ENCODE measurements around the gene FEM1B.

Gene FEM1B

DNA sequence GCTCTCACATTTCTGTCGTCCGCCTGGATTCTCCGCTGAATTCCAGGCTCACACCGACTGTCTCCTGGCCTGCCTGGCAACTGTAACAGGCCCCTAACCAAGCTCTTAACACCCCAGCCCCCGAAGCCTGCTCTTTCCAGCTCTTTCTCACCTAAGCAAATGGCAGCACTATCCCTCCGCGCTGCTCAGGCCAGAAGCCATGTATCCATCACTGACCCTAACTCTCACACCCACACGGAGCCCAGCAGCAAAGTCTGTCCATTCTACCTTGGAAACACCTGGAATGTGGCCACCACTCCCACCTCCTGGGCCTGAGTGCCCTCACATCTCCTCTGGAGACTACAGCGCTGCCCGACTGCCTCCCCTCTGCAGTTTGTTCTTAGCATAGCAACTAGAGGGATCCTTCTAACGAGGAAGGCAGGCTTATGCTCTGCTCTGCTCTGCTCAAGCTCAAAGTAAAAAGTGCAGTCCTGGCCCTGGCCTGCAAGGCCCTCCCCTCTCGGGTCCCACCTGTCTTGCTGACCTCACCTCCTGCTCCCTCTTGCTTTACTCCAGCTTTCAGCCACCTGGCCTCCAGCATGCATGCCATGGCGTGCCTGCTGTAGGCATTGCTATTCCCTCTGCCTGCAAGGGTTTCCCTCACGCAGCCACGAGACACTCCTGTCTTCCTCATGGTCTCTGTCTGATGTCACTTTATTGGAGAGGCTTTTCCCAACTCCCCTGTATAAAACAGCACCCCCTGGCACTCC lies 27.2 kb downstream of the FEM1B start:
- no peak overlapping the region for H3K4me3 ChIP-seq (ENCODE audit: low read depth, low read length)

DNA sequence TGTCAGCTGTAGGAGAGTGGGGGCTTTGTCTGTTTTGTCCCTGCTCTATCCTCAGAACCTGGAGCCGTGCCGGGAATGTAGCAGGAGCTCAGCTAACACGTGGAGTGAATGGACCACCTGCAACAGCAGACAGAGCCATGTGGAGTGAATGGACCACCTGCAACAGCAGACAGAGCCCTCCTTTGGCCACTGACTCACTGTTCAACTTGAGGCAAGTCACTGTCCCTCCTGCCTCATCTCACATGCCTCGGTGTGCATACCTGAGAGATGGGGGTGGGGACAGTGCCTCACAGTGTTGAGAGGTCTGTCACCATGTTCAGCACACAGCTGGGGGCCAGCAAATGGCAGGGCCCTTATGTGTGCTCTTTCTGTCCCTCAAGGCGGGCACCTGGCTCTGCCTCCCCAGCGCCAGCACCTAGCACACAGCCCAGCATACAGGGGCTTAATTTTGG lies 27.9 kb downstream of the FEM1B start:
- H3K4me3 ChIP-seq (ENCODE audit: low read depth, low read length), result no peak overlapping the region

DNA sequence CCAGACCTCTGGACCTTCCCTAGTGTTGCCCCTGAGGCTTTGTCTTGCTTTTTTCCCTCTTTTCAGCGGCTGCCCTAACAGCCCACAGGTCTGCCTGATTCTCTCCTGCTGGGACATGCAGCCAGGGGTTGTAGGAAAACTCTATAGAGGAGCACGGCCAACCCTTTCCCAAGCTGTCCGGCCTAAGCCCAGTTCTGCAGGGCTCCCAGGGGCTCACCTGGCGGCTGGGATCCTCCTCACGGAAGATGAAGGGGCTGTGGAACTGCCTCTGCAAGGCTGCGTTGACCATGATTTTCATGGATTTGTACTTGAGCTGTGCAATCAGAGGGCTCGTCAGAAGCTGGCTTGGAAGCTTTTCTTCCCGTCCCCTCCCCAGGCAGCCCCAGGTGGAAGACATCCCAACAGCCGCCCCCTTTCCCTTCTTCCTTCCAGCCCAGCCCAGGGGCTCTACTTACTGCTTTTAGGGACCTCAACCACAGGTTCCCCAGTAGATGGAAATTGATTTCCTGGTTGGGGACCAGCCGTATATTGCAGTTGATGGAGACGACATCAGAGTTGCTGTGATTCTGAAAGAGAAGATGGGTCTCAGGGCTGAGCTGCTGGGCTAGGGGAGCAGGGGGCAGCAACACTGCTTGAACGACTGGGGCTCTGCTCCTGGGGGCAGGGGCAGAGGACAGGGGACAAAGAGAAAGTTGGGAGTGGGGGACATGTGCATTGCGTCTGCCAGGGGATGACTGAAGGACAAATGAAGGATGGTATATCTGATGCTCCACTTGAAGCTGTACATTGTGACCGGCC lies 29.8 kb downstream of the FEM1B start:
- no peak overlapping the region for H3K4me3 ChIP-seq (ENCODE audit: low read depth, low read length)

DNA sequence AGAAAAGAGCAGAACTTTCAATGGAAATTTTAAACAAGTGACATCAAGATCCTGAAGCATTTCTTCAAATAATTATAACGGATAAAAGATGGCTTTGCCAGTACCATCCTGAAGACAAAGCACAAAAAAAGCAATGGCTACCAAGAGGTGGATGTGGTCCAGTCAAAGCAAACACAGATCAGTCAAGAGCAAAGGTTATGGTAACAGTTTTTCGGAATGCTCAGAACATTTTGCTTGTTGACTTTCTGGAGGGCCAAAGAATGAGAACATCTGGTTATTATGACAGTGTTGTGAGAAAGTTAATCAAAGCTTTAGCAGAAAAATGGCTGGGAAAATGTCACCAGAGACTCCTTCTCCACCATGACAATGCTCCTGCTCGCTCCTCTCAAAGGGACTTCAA lies 31.5 kb downstream of the FEM1B start:
- H3K4me3 ChIP-seq (ENCODE audit: low read depth, low read length), result no peak overlapping the region

DNA sequence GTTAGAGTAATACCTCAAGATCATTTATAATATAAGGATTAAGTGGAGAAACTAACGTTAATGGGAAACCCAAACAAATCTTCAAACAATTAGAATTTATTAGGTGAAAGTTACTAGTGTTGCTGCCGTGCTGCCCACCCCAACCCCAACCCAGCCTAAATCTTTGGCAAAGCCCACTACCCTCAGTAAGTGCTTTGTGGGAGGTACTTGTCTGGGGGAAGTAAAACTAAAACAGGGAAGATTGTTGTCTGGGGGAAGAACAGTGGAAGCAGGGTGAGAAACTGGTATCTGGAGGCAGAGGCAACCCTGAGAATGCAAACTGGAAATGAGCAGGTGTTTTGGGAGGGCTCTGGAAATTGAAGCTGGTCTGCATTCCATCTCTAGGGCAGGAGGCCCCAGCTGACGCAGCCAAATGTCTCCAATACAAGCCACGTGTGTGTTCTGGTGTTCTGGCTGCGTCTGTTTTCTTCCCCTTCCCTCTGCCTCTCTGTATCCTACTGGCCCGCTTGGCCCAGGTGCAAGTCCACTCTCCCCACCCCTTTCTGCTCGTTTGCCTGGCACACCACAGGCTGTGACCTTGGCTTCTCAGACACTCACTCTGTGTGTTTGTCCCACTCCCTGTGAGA lies 32.7 kb downstream of the FEM1B start:
- no peak overlapping the region for H3K4me3 ChIP-seq (ENCODE audit: low read depth, low read length)

DNA sequence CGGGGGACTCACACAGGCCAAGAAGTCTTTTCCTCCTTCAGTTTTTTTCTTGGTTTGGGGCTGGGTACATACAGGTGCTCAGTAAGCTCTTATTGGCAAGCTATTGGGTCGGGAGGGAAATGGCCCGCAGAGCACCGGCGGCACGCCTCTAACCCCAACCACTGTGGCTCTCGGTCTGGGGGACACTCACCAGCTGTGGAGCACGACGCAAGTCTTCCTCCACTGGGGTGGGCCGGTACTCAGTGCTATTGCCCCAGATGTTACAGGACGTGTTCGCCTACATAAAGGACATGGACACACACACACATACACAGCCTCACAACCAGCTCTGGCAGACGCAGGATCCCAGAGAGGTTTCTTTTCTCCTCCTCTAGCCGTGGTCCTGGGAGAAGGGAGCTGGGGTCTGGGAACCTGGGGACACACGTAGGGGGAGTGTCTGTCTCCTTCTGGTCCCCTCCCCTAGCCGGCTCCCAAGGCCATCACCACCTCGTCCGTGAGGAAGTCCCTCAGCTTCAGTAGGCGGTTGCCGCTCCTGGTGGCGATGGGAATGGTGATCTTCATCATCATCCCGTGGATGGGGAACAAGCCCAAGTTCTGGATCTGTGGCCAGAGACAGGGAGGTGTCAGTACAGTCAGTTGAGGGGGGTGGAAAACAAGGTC lies 33.4 kb downstream of the FEM1B start:
- no peak overlapping the region for H3K4me3 ChIP-seq (ENCODE audit: low read depth, low read length)

DNA sequence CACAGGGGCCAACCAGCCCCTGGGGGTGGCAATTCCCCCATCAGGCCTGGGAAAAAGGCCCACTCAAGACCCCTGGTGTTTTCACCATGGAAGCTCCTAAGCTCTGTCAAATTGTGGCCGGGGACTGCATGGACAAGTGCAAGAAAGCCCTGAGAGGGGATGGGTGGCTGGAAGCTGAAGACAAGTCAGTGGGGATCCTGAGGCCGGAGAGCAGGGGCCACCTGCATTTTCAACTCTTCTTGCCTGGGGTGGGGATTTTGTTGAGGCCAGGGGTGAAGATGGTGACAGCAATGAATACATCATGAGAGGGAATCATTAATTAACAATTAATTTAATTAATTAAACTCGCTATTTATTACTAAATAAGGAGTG lies 33.9 kb downstream of the FEM1B start:
- H3K4me3 ChIP-seq (ENCODE audit: low read depth, low read length), result no peak overlapping the region

DNA sequence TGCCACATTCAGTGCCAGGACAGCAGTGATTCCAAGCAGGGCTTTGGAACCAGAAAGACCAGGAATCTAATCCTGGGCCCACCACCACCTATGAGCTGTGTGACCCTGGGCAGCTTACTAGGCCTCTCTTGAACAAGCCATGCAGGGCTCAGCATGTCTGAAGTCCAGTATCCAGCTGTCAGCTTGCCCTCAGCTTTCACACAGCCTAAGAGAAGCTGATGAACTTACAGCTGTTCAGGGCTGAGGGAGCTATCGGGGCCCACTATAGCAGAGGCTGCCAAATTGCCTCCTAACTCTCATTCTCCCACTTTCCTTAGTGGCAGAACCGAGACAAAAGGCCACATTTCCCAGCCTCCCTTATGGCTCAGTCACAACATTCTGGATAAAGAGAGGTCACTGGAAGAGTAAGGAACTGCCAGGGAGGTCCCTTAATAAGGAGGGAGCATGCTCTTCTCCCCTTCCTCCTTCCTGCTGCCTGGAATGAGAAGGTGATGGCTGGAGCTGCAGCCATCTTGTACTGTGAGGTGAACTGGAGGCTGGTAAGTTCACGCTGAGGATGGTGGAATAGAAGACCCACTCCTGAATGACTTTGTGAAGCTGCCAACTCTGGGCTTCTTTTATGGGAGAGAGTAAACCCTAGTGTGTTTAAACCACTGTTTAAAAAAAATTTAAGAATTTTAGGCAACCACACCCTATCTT lies 34.5 kb downstream of the FEM1B start:
- no peak overlapping the region for H3K4me3 ChIP-seq (ENCODE audit: low read depth, low read length)

DNA sequence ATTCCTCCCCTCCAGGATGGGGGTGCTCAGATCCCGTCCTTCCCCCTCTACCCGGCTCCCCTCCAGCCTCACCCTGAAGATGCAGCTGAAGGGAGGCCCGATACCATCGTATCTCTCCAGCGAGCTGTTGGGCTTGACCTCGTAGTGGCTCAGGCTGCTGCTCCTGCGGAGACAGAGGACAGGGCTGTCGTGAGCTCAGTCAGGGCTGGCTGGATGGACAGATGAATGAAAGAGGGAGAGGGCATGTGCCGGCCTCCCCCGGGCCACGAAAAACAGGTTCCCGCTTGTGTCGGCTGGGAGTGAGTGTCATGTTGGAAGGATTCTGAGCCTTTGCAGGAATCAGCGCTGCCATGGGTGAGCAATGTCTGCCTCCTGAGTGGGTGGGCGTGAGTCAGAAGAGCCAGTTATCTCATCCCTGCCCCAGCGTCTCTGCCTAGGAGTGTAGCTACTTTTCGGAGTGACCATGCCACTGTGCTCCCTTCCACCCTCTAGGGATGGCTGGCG lies 35.2 kb downstream of the FEM1B start:
- no peak overlapping the region for H3K4me3 ChIP-seq (ENCODE audit: low read depth, low read length)

DNA sequence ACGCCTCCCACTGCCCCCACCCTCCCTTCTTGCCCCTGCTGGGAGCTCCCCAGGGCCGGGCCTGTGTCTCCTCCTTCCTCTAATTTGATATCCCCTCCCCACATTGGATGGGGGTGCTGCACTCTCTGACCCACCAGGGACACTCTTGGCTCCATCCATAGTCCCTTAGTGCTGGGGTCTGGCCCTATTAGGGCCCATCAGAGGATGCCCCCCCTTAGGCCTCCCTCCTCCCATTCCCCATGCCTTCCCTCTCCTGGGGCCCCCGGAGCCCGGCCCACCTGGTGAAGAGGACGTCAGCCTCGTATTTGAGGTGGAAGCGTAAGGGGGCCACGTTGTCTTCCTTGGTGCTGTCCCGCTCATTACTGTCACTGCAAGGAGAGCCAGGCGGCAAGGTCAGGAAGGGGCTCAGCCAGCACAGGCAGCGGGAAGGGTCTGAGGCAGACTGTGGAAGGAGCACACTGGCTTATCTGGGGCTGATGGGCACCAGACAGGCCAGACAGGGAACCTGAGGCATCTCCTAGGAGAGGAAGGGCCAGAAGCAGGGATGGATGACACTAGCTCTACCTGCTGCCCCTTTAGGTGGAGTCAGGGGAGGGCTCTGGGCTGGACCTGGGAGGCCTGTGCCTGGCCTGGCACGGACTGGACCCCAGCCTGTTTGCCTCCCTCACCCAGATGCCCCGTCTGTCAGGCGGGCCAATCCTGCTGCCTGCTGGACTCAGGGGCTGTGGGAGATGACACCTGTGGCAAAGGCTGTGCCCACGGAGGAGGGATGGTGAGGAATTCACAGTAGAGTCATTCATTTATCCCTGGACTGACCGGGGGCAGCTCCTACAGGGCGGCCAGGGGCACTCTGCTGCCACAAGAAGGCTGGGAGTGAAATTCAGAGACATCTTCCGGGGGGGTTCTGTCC lies 36.2 kb downstream of the FEM1B start:
- no peak overlapping the region for H3K4me3 ChIP-seq (ENCODE audit: low read depth, low read length)

DNA sequence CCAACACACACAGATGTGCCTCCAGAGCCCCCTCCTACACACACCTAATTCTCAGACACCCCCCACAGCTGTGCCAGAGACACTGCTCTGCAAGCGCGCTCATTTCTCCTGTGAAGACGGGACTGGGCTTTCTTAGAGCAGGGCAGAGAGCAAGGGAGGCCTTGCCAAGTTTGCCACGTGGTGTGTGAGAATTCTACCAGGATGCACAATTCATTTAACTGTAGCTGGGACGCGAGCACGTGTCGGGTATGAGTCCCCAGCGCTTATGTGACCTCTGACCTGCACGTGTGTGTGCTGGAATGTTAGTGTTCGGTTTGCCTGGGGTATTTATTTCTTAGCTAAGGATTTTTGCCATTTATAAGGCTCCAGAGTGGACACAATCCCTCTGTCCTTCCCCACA lies 37.0 kb downstream of the FEM1B start:
- H3K4me3 ChIP-seq (ENCODE audit: low read depth, low read length), result no peak overlapping the region

DNA sequence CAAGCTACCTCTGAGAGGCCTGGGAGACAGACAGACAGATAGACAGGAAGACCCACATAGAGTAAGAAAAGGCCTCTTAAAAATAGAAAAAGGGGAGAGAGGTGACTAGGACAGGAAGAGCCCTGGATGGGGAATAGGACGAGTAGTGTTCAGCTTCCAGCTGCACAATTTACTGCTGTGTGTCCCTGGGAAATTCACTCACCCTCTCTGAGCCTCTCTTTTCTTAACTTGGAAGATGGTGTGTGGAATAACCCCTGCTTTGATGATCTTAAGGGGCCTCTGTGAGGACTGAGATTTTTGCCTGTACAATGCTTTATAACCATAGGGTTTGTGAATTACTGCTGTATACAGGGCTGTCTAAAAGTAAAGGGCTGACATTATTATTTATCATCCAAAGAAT lies 37.5 kb downstream of the FEM1B start:
- no peak overlapping the region for H3K4me3 ChIP-seq (ENCODE audit: low read depth, low read length)

DNA sequence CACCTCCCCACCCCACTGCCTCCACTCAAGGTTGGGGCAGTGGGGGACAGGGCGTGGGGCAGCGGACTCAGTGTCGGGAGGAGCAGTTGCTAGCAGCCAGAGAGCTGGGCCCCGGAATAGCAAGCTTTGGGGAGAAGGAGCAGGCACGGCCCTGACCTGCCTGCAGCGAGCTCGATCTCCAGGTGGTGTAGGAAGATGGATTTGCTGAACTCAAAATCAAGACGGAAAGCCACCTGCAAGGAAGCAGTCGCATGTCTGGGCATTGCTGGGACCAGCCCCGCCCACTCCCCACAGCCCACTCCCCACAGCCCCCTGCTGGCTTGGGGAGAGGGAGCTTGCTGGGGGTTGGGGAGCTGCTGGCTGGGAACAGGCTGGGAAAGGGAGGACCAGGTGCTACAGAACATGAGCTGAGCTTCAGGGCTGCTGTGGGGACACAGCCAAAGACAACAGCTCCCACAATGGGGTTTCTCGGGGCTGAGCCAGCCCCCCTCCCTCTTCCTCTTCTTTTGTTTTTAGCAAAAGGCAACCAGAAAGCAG lies 38.0 kb downstream of the FEM1B start:
- H3K4me3 ChIP-seq (ENCODE audit: low read depth, low read length), result no peak overlapping the region

DNA sequence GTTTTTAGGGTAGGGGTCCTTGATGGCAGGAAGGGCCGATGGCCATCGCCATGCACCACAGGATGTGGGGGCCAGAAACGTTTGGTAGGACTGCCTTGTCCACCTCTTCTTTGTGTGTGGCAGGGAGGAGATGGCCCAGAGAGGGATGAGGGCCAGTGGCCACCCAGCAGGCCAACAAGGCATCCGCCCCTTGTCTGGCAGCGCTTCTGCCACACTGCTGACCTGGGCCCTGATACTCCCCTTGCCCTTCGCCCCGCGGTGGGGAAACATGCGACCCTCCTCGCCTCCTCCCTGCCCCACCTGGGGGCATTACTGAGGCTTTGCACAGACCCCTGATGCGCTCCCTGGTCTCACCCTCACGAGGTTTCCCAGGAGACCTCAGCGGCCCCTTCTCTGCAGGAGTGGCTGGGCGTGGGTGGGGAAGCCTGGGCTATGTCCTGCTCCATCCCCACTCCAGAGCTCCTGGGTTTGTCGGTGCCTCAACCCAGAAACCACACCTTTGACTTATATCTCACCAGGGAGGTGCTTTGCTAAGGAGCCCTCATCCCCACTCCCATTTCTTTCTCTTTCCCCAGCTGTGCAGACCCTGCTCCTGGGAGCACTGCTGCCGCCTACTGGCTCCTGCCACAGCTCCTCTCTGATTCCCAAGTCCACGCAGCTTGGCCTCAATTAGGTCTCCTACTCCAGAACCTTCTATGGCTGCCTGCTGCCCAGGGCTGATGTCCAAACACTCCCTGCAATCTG lies 38.7 kb downstream of the FEM1B start:
- no peak overlapping the region for H3K4me3 ChIP-seq (ENCODE audit: low read depth, low read length)

DNA sequence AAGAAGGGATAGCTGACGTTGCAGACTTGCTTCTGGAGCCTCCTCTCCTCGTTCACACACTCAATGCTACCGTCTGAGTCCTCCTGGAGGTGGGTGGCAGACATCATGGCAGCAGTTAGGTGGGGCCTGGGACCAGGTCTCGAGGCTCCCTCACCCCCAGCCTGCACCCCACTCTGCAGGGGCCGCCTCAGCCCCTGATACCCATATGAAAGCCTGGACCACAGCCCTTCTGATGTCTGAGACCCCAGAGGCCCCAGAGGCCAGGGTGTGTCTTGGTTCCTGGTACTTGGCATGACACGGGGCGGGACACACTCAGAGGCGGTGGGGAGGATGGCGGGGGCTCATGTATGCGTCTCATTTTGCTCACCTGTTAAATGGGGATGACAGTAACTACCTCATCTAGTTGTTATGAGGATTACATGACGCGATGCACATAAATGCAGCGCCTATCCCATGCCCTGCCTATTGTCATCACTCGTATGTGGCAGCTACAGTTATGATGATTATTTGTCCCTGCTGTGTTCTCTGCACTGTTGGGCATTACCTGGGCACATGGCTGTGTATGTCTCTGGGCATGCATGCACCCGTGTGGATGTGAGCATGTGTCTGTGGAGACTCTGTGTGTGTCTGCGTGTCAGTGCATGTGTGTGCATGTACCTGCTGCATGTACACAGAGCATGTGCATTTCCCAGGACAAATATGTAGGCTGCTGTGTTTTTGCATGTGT lies 39.9 kb downstream of the FEM1B start:
- no peak overlapping the region for H3K4me3 ChIP-seq (ENCODE audit: low read depth, low read length)

DNA sequence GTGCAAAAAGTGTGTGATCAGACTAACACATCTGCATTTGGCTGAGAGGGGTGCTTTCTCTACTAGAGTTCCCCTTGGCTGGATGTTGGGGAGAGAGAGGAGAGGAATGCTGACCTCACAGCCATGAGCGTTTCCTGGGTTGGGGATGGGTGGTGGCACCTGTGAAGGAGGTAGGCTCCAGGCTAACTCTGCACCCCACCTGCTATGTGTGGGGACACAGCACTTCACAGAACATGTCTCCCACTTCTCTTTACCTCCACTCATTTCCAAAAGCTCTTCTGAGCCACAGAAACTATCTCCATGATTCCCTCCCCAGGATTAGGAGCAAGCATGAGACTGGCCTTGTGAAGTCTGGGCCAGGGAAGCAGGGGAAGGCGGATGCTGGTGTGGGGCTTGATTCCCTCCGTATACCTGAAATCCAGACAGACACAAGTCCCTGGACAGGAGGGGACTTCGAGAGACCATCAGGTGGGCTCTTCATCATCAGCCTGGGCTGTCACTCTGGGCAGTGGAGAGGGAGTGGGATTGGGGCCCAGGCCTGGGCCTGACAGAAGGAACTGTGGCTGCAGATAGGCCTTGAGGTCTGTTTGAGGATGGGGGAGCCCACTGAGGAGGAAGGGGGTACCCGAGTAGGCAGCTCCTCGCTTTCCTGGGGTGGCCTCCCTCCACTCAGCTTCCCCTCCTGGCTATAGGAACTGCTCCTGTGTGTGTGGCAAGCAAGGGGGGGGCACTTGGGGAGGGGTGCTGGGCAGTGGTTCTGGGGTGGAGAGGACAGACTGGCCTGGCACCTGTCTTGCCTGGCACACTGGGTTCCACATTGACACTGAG lies 40.7 kb downstream of the FEM1B start:
- no peak overlapping the region for H3K4me3 ChIP-seq (ENCODE audit: low read depth, low read length)
